SIG-M5 treated with dmso at 0.1 percent for 504 hours (cell line): ENCODE measurements around the gene KIF19.

Experiments used
- DNase-seq: peaks from one replicate; lab custom pipeline; 2025; ENCODE audit not compliant: unreplicated experiment; lab: John Stamatoyannopoulos, UW

Gene KIF19

GRCh38 chr17:74303305-74303704, 22.7 kb upstream of the KIF19 start:
- DNase-seq: peak; percentile 54

- DNase-seq: no peak
Measured at GRCh38 chr17:74304184-74304583, 21.8 kb upstream of the KIF19 start.

- peak; percentile 49 for DNase-seq
Measured at GRCh38 chr17:74305865-74306654, 20.0 kb upstream of the KIF19 start.

GRCh38 chr17:74307984-74308773, 17.8 kb upstream of the KIF19 start:
- DNase-seq: no peak

GRCh38 chr17:74309902-74310301, 16.1 kb upstream of the KIF19 start:
- DNase-seq: no peak

GRCh38 chr17:74314877-74315276, 11.1 kb upstream of the KIF19 start:
- no peak for DNase-seq

GRCh38 chr17:74316220-74316619, 9.8 kb upstream of the KIF19 start:
- DNase-seq: no peak

GRCh38 chr17:74317071-74317470, 9.0 kb upstream of the KIF19 start:
- DNase-seq: no peak

- no peak for DNase-seq
Measured at GRCh38 chr17:74318391-74318790, 7.6 kb upstream of the KIF19 start.

GRCh38 chr17:74324521-74324920, 1.5 kb upstream of the KIF19 start:
- no peak for DNase-seq

GRCh38 chr17:74325376-74325742, 667 bp upstream of the KIF19 start:
- no peak for DNase-seq

- no peak for DNase-seq
Measured at GRCh38 chr17:74326506-74326905, 480 bp downstream of the KIF19 start.

- DNase-seq: no peak
Measured at GRCh38 chr17:74328487-74328886, 2.5 kb downstream of the KIF19 start.

- no peak for DNase-seq
Measured at GRCh38 chr17:74329378-74329777, 3.4 kb downstream of the KIF19 start.

- no peak for DNase-seq
Measured at GRCh38 chr17:74330446-74330845, 4.4 kb downstream of the KIF19 start.

GRCh38 chr17:74332017-74332650, 6.1 kb downstream of the KIF19 start:
- DNase-seq: no peak

- DNase-seq: no peak
Measured at GRCh38 chr17:74332763-74333283, 6.8 kb downstream of the KIF19 start.

- no peak for DNase-seq
Measured at GRCh38 chr17:74334393-74335039, 8.5 kb downstream of the KIF19 start.

- DNase-seq: no peak
Measured at GRCh38 chr17:74335529-74336062, 9.6 kb downstream of the KIF19 start.

- no peak for DNase-seq
Measured at GRCh38 chr17:74336307-74336706, 10.3 kb downstream of the KIF19 start.
